Keratinocyte (primary cell): ENCODE results near the gene AHRR. TPM values are rescaled to one million over a fixed set of nuclear protein-coding genes. Genes with fewer than 3 reads are reported as not detected.

Source experiments
- DNase-seq: peaks from one replicate; pipeline ENCODE4 v3.0.0-alpha.2; 2011; ENCODE audit warnings: low read depth, missing footprints, low spot score
- FAIRE-seq: peaks from 2 replicates; lab custom pipeline; 2011; peaks lifted over from hg19 to GRCh38; lab: Jason Lieb, UNC
- H2AFZ ChIP-seq: 2 replicates; pipeline ENCODE4 v1.6.0; 2012; ENCODE audit warnings: low read length, control low read depth, inconsistent platforms; ENCODE audit not compliant: control insufficient read depth
- H3K27ac ChIP-seq: 2 replicates; pipeline ENCODE4 v1.5.1; 2011; ENCODE audit warnings: low read length; ENCODE audit not compliant: control insufficient read depth, insufficient read depth
- H3K27me3 ChIP-seq: 3 replicates; pipeline ENCODE4 v1.6.0; 2011; ENCODE audit warnings: low read length; ENCODE audit not compliant: control insufficient read depth, insufficient read depth; ENCODE audit errors: extremely low read depth
- H3K36me3 ChIP-seq, 2 experiments: 2 replicates in 1 of 2; 3 replicates in 1 of 2; pipeline ENCODE4 v1.5.1; 2011; ENCODE audit warnings: low read length in 2 of 2, mild to moderate bottlenecking in 1 of 2; ENCODE audit not compliant: control insufficient read depth in 2 of 2, insufficient read depth in 2 of 2; ENCODE audit errors: extremely low read depth in 1 of 2
- H3K4me1 ChIP-seq: 3 replicates; pipeline ENCODE4 v1.5.1; 2011; ENCODE audit warnings: low read length; ENCODE audit not compliant: control insufficient read depth, insufficient read depth; ENCODE audit errors: extremely low read depth
- H3K4me2 ChIP-seq: 3 replicates; pipeline ENCODE4 v1.6.0; 2011; ENCODE audit warnings: low read depth, low read length; ENCODE audit not compliant: control insufficient read depth, insufficient read depth; ENCODE audit errors: extremely low read depth
- H3K4me3 ChIP-seq, 3 experiments: fragments of 200-600 bp in 1 of 3; sonication (generic) in 1 of 3; 2 replicates in 2 of 3; 3 replicates in 1 of 3; pipeline ENCODE4 v1.5.1; 2011 to 2016; ENCODE audit warnings: low read length in 3 of 3, mild to moderate bottlenecking in 3 of 3, control low read depth in 2 of 3, inconsistent platforms in 1 of 3, low read depth in 1 of 3, mixed read lengths in 1 of 3, mixed run types in 1 of 3, moderate library complexity in 1 of 3; ENCODE audit not compliant: control insufficient read depth in 2 of 3, insufficient read depth in 2 of 3; ENCODE audit errors: extremely low read depth in 1 of 3
- H3K79me2 ChIP-seq: 2 replicates; pipeline ENCODE4 v1.6.0; 2012; ENCODE audit warnings: low read length; ENCODE audit not compliant: control insufficient read depth, insufficient read depth
- H3K9ac ChIP-seq: 3 replicates; pipeline ENCODE4 v1.6.0; 2011; ENCODE audit warnings: low read length; ENCODE audit not compliant: control insufficient read depth, insufficient read depth; ENCODE audit errors: extremely low read depth
- H3K9me1 ChIP-seq: 3 replicates; pipeline ENCODE4 v1.6.0; 2011; ENCODE audit warnings: low read length; ENCODE audit not compliant: control insufficient read depth, insufficient read depth; ENCODE audit errors: extremely low read depth
- H3K9me3 ChIP-seq: 2 replicates; pipeline ENCODE4 v1.5.1; 2012; ENCODE audit warnings: low read depth, low read length; ENCODE audit not compliant: control insufficient read depth
- H4K20me1 ChIP-seq: 3 replicates; pipeline ENCODE4 v1.6.0; 2011; ENCODE audit warnings: low read length; ENCODE audit not compliant: control insufficient read depth, insufficient read depth; ENCODE audit errors: extremely low read depth
- CTCF ChIP-seq, 3 experiments: IDR thresholded peaks in 1 of 3; conservative IDR thresholded peaks in 1 of 3; optimal IDR thresholded peaks in 1 of 3; 2 replicates in 2 of 3; 3 replicates in 1 of 3; pipeline versions ENCODE3 to v1.5.1; 2011; ENCODE audit warnings: low read length in 3 of 3, mild to moderate bottlenecking in 3 of 3, moderate library complexity in 2 of 3, control low read depth in 1 of 3, inconsistent platforms in 1 of 3; ENCODE audit not compliant: insufficient read depth in 2 of 3; ENCODE audit errors: extremely low read depth in 1 of 3
- EZH2 ChIP-seq: IDR thresholded peaks from one replicate; pipeline ENCODE4 v1.6.1; 2012; ENCODE audit warnings: inconsistent platforms, mild to moderate bottlenecking, low read length, moderate library complexity
- dilution Hi-C: fragments of 300-500 bp; cut with MboI; formaldehyde crosslinking; loops from one replicate; pipeline ENCODE4 v1.7.0; 2020; ENCODE audit warnings: low sequenced_read_pairs; ENCODE audit not compliant: extremely low pct_ligation_motif_present
- polyA plus RNA-seq, 5 experiments: library from polyadenylated mRNA; depleted of rRNA in 3 of 5; stranded (reverse) in 3 of 5; stranded (forward) in 1 of 5; unstranded in 1 of 5; fragments of >200 nt; gene quantifications; 1 replicate in 1 of 5; 2 replicates in 3 of 5; 3 replicates in 1 of 5; pipeline versions ENCODE4 v1.2.1 to v1.2.3, GENCODE V29; 2011 to 2012; ENCODE audit warnings: missing spikeins in 2 of 5, low read depth in 1 of 5, low replicate concordance in 1 of 5

AHRR gene
- polyA plus RNA-seq, 1 donor (not counting 4 experiments of a cell fraction or from before 2014, with no cell fraction given): 0.24 TPM

GRCh38 chr5:446066-446882, 124.8 kb downstream of the AHRR start:
- dilution Hi-C loops: no loop called here
- peaks cover 24% of the 10 kb centered on the region for H3K79me2 ChIP-seq
- H2AFZ ChIP-seq: no peak overlapping the region
- peaks cover 14 to 21% of the 10 kb centered on the region in 2 experiments for H3K36me3 ChIP-seq
- no peak overlapping the region for H3K4me3 ChIP-seq
- DNase-seq: no peak
- no peaks in the 10 kb centered on the region for H3K9me3 ChIP-seq
- no peak overlapping the region for H3K4me2 ChIP-seq
- FAIRE-seq: no peak
- no peaks in the 10 kb centered on the region for H4K20me1 ChIP-seq
- no peak overlapping the region for H3K27ac ChIP-seq
- H3K9me1 ChIP-seq: no peaks in the 10 kb centered on the region
- no peak overlapping the region for H3K9ac ChIP-seq
- TF ChIP-seq CTCF (optimal IDR thresholded peaks at IDR 0.05 in 1 of 3, IDR thresholded peaks at IDR 0.05 in 1 of 3, conservative IDR thresholded peaks at IDR 0.05 in 1 of 3; ENCODE audit: extremely low read depth in 1 of 3, insufficient read depth in 2 of 3, low read length in 3 of 3) (no peak), EZH2 (no peak)
- H3K27me3 ChIP-seq: no peaks in the 10 kb centered on the region
- H3K4me1 ChIP-seq: peaks cover 16% of the 10 kb centered on the region

DNA sequence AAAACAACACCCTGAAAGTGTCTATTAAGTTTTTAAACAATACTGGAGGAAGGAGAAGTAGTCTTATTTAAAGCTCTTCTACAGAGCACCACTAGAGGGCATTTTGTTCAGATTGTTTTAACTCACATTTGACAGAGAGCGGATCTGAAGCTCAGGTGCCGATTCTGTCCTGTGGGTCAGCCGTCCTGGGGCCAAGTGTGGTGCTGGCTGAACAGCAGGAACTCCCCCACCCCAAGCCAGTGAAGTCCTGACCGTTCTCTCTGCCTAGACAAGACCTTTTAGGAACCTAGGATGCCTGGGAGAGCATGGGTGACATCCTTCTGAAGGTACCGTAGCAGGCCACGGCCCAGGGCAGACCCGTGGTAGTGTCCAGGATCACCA, 125.4 kb downstream of the AHRR start:
- dilution Hi-C loops: no loop called here
- no peak overlapping the region for H3K9ac ChIP-seq
- H3K79me2 ChIP-seq: peaks cover 24% of the 10 kb centered on the region
- TF ChIP-seq CTCF (optimal IDR thresholded peaks at IDR 0.05 in 1 of 3, IDR thresholded peaks at IDR 0.05 in 1 of 3, conservative IDR thresholded peaks at IDR 0.05 in 1 of 3; ENCODE audit: extremely low read depth in 1 of 3, insufficient read depth in 2 of 3, low read length in 3 of 3): peak; percentile 38 to 56 (median 48)
- TF ChIP-seq EZH2: no peak
- no peaks in the 10 kb centered on the region for H4K20me1 ChIP-seq
- no peak overlapping the region for H3K27ac ChIP-seq
- no peak for FAIRE-seq
- no peaks in the 10 kb centered on the region for H3K27me3 ChIP-seq
- peaks cover 16% of the 10 kb centered on the region for H3K4me1 ChIP-seq
- H3K9me1 ChIP-seq: no peaks in the 10 kb centered on the region
- peaks cover 3% of the 10 kb centered on the region for H3K9me3 ChIP-seq
- no peak overlapping the region for H2AFZ ChIP-seq
- H3K4me3 ChIP-seq: no peak overlapping the region
- no peak for DNase-seq
- H3K36me3 ChIP-seq: peaks cover 14 to 24% of the 10 kb centered on the region in 2 experiments
- H3K4me2 ChIP-seq: no peak overlapping the region
